Small intestine (tissue), 7 donors: ENCODE data around the gene SLC9A2. TPM values are rescaled to one million over a fixed set of nuclear protein-coding genes. Genes with fewer than 3 reads are reported as not detected.

ENCODE experiments used
- DNase-seq, 2 donors: peaks; one replicate each; pipeline versions ENCODE4 v3.0.0 to v3.0.0-alpha.2; 2013
- FAIRE-seq: peaks from 2 replicates; lab custom pipeline; 2012; peaks lifted over from hg19 to GRCh38; lab: Jason Lieb, UNC
- H3K27ac ChIP-seq, 3 donors: one replicate each; pipeline ENCODE4 v1.5.1; 2013; ENCODE audit warnings: low read length in 2 of 3, mild to moderate bottlenecking in 2 of 3, control low read depth in 1 of 3, inconsistent platforms in 1 of 3, low read depth in 1 of 3, moderate library complexity in 1 of 3
- H3K27me3 ChIP-seq, 3 donors: one replicate each; pipeline ENCODE4 v1.6.1; 2013; ENCODE audit warnings: low read length in 3 of 3, inconsistent platforms in 1 of 3; ENCODE audit not compliant: control insufficient read depth in 3 of 3, insufficient read depth in 3 of 3
- H3K36me3 ChIP-seq, 3 donors: one replicate each; pipeline ENCODE4 v1.6.1; 2013; ENCODE audit warnings: low read length in 3 of 3, inconsistent platforms in 1 of 3, low read depth in 1 of 3, mild to moderate bottlenecking in 1 of 3, moderate library complexity in 1 of 3; ENCODE audit not compliant: control insufficient read depth in 3 of 3, insufficient read depth in 2 of 3
- H3K4me1 ChIP-seq, 3 donors: one replicate each; pipeline ENCODE4 v1.6.1; 2013; ENCODE audit warnings: low read length in 2 of 3, inconsistent platforms in 1 of 3, low read depth in 1 of 3, mild to moderate bottlenecking in 1 of 3, moderate library complexity in 1 of 3; ENCODE audit not compliant: control insufficient read depth in 3 of 3, insufficient read depth in 2 of 3
- H3K4me3 ChIP-seq, 3 donors: one replicate each; pipeline ENCODE4 v1.5.1; 2013; ENCODE audit warnings: low read length in 3 of 3, control low read depth in 1 of 3, inconsistent platforms in 1 of 3, low read depth in 1 of 3, mild to moderate bottlenecking in 1 of 3, moderate library complexity in 1 of 3
- H3K9me3 ChIP-seq, 2 donors: one replicate each; pipeline ENCODE4 v1.6.1; 2013; ENCODE audit warnings: low read depth in 1 of 2, low read length in 1 of 2; ENCODE audit not compliant: control insufficient read depth in 2 of 2, insufficient read depth in 1 of 2
- polyA plus RNA-seq, 4 donors: library from polyadenylated mRNA; stranded (reverse) in 3 of 4; unstranded in 1 of 4; fragments of 200-250 nt in 3 of 4; fragments of 120-200 nt in 1 of 4; gene quantifications; one replicate each; pipeline versions ENCODE4 v1.2.1 to v1.2.3, GENCODE V29; 2013
- donor health status: healthy with polysubstance abuse.
- donor health status: control.
- donor health status: control.
- donor health status: Bipolar disorder and iron deficiency.
- donor health status: healthy.

SLC9A2 gene
- polyA plus RNA-seq, 4 donors, result 1.4 to 4.7 (median 2.7) TPM

DNA sequence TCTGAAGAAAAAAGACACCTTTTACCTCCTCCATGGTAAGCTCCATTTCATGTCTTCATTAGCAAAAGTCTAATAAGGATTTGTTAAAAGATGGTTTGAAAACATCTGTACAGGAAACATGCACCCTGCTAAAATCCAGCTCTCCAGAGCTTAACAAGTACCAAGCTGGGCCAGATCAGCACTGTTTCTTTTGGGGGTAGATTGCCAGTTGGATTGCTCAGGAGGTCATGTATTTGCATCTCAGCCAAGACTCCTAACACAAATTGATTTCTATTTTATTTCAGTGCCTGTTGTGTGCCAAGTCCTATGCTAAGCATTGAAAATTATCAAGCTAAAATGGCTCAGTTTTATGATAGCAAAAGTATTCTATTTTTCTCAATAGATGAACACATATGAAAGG lies 139.1 kb downstream of the SLC9A2 start:
- Histone ChIP-seq H3K36me3 (no peaks in the 10 kb centered on the region), H3K27me3 (no peaks in the 10 kb centered on the region), H3K9me3 (no peaks in the 10 kb centered on the region), H3K4me3 (no peak overlapping the region), H3K4me1 (no peaks in the 10 kb centered on the region), H3K27ac (no peak overlapping the region)
- DNase-seq (no peak), FAIRE-seq (no peak)

Other genes starting within 250 kb of the SLC9A2 start
- under 1 TPM; 0.22 to 1.00 (median 0.47) TPM for gene IL18RAP, start 196.4 kb upstream of the SLC9A2 start, polyA plus RNA-seq
- under 1 TPM in 1 of 4 donors, not detected in 3; 0.07 TPM for gene SLC9A4, start 146.3 kb upstream of the SLC9A2 start, polyA plus RNA-seq
- 1 to 10 TPM in 3 of 4 donors, under 1 TPM in 1; 0.67 to 7.0 (median 3.1) TPM for gene TMEM182, start 142.5 kb downstream of the SLC9A2 start, polyA plus RNA-seq